ENCODE measurements around the gene FXN.
"Not testable (repeated sequence)": the region's sequence is repeated elsewhere in the genome, so short reads cannot be mapped to it uniquely, and the experiment has no call there.

The FXN gene

DNA sequence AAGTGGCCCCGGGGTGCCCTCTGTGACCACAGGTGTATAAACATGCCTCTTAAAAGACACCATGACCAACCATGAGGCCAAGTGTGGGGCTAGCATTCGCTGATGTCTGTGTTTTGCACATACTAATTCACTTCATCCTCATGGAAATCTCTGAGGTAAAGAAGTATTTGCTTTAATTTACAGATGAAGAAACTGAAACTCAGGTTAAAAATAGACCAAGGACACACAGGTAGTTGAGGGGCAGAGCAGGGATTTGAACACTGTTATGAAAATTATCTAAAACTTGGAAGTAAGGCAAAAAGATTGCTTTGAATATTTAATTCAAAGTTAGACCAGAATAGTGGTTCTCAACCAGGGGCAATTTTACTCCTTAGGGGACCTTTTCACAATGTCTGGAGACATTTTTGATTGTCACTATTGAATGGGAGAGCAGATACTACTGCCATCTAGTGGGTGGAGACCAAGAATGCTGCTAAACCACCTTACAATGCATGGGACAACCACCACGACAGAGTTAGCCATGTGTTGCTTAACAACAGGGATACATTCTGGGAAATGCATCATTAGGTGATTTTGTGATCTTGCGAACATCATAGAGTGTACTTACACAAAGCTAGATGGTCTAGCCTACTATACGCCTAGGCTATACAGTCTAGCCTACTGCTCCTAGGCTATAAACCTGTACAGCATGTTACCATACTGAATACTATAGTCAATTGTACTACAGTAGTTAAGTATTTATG, 8.0 kb upstream of the FXN start:
- DNase-seq (ENCODE audit: low read depth) = peak; percentile 10

DNA sequence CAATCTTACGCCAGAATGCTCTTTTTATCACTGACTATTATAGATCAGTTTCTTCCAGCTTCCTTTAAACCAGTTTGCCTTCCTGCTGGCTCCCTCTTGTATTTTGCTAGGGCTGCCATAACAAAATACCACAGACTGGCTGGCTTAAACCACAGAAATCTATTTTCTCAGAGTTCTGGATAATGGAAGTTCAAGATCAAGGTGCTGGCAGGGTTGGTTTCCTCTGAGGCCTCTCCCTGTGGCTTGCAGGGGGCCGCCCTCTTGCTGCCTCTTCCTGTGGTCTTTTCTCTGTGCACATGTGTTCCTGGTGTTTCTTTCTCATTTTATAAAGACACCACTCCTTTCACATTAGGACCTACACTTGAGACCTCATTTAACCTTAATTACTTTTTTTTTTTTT, 6.8 kb upstream of the FXN start:
- DNase-seq (ENCODE audit: low read depth) = no peak

- no peak for DNase-seq (ENCODE audit: low read depth)
Observed at GRCh38 chr9:69029535-69029934, 6.0 kb upstream of the FXN start.

GRCh38 chr9:69030851-69031645, 4.5 kb upstream of the FXN start:
- no peak for DNase-seq (ENCODE audit: low read depth)

GRCh38 chr9:69034071-69034470, 1.5 kb upstream of the FXN start:
- no peak for DNase-seq (ENCODE audit: low read depth)

GRCh38 chr9:69036309-69036708, 757 bp downstream of the FXN start:
- DNase-seq (ENCODE audit: low read depth) = peak; percentile 7

DNA sequence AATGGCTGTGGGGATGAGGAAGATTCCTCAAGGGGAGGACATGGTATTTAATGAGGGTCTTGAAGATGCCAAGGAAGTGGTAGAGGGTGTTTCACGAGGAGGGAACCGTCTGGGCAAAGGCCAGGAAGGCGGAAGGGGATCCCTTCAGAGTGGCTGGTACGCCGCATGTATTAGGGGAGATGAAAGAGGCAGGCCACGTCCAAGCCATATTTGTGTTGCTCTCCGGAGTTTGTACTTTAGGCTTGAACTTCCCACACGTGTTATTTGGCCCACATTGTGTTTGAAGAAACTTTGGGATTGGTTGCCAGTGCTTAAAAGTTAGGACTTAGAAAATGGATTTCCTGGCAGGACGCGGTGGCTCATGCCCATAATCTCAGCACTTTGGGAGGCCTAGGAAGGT, 1.2 kb downstream of the FXN start:
- DNase-seq (ENCODE audit: low read depth) = no peak

DNA sequence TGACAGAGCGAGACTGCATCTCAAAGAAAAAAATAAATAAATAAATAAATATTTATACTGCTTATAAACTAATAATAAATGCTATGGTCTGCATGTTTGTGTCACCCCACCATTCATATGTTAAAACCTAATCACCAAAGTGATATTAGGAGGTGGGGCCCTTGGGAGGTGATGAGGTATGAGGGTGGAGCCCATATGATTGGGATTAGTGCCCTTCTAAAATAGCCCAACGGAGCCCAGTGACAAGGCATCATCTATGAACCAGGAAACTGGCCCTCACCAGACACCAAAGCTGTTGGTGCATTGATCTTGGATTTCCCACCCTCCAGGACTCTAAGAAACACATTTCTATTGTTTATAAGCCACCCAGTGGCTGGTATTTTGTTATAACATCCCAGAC, 5.1 kb downstream of the FXN start:
- DNase-seq (ENCODE audit: low read depth) = no peak

- no peak for DNase-seq (ENCODE audit: low read depth)
Observed at GRCh38 chr9:69044240-69045219, 9.0 kb downstream of the FXN start.

DNA sequence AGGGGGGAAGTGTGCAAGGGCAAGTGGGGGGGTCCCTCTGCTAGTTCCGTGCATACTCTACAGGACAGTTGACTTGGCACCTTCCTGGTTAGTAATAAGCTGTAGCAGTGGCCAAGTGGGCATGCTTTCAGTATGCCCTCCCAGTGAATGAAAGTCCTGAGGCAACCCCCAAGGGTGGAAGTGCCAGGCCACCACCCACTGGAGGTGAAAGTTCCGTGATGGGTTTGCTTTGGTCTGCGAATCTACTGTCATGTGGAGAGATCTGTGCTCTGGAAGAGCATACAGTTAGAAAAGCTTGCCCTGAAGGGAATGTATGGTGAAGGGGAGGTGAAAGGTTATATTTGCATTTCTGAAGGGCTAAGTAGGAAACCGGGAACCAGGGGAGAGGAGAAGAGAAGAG, 10.3 kb downstream of the FXN start:
- no peak for DNase-seq (ENCODE audit: low read depth)

- no peak for DNase-seq (ENCODE audit: low read depth)
Observed at GRCh38 chr9:69046723-69047122, 11.2 kb downstream of the FXN start.

- no peak for DNase-seq (ENCODE audit: low read depth)
Observed at GRCh38 chr9:69047371-69047770, 11.8 kb downstream of the FXN start.

DNA sequence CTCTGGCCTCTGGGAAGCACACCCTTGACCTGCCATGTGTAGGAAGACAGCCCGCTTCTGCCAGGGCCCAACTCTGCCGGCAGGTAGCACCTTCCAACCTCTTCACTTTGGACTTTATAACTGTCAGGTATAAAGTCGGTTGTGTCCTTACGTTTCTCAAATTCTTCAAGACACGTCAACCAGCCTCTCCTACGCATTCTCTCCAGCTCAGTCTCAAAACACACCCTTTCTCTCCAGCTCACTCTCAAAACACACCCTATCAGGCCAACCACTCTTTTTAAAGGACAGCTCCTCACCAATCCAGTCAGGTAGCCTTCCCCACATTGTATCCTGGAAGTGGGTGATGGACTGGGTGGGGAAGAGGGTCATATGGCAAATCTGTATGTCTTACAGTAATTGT, 13.5 kb downstream of the FXN start:
- no peak for DNase-seq (ENCODE audit: low read depth)

DNA sequence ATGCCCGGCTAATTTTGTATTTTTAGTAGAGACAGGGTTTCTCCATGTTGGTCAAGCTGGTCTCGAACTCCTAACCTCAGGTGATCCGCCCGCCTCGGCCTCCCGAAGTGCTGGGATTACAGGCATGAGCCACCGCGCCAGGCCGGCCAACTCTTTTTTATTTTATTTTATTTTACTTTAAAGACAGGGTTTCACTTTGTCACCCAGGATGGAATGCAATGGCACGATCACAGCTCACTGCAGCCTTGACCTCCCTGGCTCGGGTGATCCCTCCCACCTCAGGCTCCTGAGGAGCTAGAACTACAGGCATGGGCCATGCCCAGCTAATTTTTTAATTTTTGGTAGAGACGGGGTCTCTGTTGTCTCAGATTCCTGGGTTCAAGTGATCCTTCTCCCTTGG, 15.4 kb downstream of the FXN start:
- not testable (repeated sequence) for DNase-seq (ENCODE audit: low read depth)

DNA sequence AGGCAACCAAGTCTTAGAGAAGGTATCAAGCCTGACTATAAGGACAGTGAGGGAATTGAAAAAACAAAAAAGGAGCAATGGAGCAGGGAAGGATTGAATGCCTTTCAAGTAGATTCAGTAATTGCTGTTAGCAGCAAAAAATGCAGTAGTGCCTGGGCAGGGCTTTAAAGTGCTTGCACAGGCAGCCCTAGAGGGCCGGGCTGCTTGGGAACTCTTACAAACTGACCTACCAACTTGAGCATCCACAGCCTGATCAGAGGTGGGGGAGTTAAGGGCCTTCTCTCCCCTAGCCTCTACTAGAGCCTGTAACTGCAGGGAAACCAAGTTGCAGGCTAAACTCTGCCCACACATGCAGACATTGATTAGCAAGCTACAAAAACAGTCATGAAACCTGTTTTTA, 19.4 kb downstream of the FXN start:
- DNase-seq (ENCODE audit: low read depth) = no peak

DNA sequence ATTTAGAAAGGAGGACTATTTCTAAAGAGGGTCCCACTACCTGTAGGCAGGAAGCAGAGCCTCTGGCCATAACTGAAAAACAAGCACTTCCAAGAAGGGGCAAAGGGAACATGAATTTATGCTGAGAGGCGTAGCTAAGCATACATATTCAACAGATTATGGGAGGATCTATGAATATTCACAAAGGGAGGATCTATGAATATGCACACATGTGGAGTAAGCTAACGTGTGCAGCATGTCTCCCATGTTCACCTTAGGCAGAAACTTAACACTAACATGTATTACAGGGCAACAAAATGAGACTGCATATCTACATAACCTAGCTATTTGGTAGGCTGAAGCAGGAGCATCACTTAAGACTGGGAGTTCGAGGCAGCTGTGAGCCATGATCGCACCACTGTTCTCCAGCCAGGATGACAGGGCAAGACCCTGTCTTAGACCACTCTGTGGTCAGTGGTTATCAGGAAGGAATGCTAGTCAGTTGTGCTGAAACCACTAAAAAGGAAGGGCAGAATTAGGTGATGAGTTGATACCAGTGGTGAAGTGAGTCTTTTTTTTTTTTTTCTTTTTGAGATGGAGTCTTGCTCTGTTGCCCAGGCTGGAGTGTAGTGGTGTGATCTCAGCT, 20.8 kb downstream of the FXN start:
- DNase-seq (ENCODE audit: low read depth) = no peak

DNA sequence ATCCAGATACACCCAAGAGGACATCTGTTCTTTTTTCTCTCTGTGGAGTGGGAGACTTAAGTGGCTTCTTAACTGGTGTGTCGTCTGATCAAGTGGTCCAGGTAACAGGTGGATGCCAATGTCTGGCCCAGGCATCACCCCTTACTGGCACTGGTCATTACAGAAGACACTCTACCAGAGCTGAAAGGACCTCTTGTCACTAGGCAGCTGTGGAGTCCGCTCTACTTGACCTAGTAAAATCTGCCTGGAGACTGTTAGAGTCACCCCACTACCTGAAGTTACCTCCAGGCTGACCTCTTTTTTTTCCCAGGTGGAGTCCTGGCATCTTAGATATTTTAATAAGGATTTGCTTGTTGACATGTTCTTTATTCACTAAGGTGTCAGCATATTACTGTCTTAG, 22.5 kb downstream of the FXN start:
- no peak for DNase-seq (ENCODE audit: low read depth)

- DNase-seq (ENCODE audit: low read depth) = no peak
Observed at GRCh38 chr9:69060766-69061165, 25.2 kb downstream of the FXN start.

- DNase-seq (ENCODE audit: low read depth) = no peak
Observed at GRCh38 chr9:69062195-69062594, 26.6 kb downstream of the FXN start.

- no peak for DNase-seq (ENCODE audit: low read depth)
Observed at GRCh38 chr9:69063839-69064238, 28.3 kb downstream of the FXN start.

GRCh38 chr9:69065660-69066059, 30.1 kb downstream of the FXN start:
- DNase-seq (ENCODE audit: low read depth) = no peak

GRCh38 chr9:69066955-69067354, 31.4 kb downstream of the FXN start:
- DNase-seq (ENCODE audit: low read depth) = no peak
